ENCODE results near the gene PNLIPRP2.

DNA sequence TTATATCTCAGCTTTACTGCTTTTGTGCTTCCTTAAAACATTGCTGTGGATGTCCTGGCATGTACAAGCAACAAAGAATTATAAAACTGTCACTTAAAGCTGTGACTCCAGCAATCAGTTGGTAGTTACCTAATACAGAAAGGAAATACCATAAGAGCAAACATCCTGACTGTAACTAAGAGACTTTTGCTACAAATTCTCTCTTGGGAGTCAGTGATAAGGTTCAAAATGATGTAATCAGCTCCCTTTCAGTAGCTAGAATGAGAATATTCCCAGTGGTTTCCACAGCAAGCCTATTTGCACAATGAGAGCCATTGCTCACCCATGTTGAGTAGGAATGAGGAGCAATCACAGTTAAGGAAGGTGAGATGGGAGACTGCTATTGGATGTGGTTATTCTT, 22.4 kb upstream of the PNLIPRP2 start:
- TF ChIP-seq ZNF138 (CRISPR knock-in tag; conservative IDR thresholded peaks at IDR 0.05) (no peak), ZNF317 (CRISPR knock-in tag; IDR thresholded peaks at IDR 0.05; ENCODE audit: borderline replicate concordance, low read depth) (no peak), FOXJ3 (CRISPR knock-in tag; IDR thresholded peaks at IDR 0.05; ENCODE audit: borderline replicate concordance) (no peak), ZMAT4 (CRISPR knock-in tag; IDR thresholded peaks at IDR 0.05) (no peak), USF2 (CRISPR knock-in tag; IDR thresholded peaks at IDR 0.05) (no peak)
- TF ChIP-seq, protein P1, sequence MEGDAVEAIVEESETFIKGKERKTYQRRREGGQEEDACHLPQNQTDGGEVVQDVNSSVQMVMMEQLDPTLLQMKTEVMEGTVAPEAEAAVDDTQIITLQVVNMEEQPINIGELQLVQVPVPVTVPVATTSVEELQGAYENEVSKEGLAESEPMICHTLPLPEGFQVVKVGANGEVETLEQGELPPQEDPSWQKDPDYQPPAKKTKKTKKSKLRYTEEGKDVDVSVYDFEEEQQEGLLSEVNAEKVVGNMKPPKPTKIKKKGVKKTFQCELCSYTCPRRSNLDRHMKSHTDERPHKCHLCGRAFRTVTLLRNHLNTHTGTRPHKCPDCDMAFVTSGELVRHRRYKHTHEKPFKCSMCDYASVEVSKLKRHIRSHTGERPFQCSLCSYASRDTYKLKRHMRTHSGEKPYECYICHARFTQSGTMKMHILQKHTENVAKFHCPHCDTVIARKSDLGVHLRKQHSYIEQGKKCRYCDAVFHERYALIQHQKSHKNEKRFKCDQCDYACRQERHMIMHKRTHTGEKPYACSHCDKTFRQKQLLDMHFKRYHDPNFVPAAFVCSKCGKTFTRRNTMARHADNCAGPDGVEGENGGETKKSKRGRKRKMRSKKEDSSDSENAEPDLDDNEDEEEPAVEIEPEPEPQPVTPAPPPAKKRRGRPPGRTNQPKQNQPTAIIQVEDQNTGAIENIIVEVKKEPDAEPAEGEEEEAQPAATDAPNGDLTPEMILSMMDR (IDR thresholded peaks at IDR 0.05), result no peak
